T-helper 2 cell treated with Interferon-gamma antibody and Interleukin-4, amounts not matched to agents 5 μg/mL and 100 μg/mL, for 36 hours (primary cell): ENCODE data around the gene PARD3B.
A peak's percentile ranks its signal among the peaks of the same experiment; 100 is the strongest.

Source experiments
- DNase-seq: peaks from one replicate; pipeline ENCODE4 v3.0.0; 2021; ENCODE audit warnings: low spot score
- H3K27ac Mint-ChIP-seq: one replicate; pipeline ENCODE4 v1.8.0; 2021; ENCODE audit warnings: mild to moderate bottlenecking, mixed read lengths
- H3K27me3 Mint-ChIP-seq: one replicate; pipeline ENCODE4 v1.8.0; 2021; ENCODE audit warnings: low read depth, mixed read lengths
- H3K36me3 Mint-ChIP-seq: one replicate; pipeline ENCODE4 v1.8.0; 2021; ENCODE audit warnings: low read depth, mixed read lengths
- H3K4me1 Mint-ChIP-seq: one replicate; pipeline ENCODE4 v1.8.0; 2021; ENCODE audit warnings: low read depth, mixed read lengths
- H3K4me3 Mint-ChIP-seq: one replicate; pipeline ENCODE4 v1.8.0; 2022; ENCODE audit warnings: mild to moderate bottlenecking, moderate library complexity, mixed read lengths
- H3K9me3 Mint-ChIP-seq: one replicate; pipeline ENCODE4 v1.8.0; 2021; ENCODE audit warnings: mixed read lengths

Gene PARD3B

GRCh38 chr2:205643391-205643885 lies 1098.2 kb downstream of the PARD3B start:
- no peak for DNase-seq
- peaks cover 4% of the 10 kb centered on the region for H3K27me3 Mint-ChIP-seq
- H3K9me3 Mint-ChIP-seq: no peaks in the 10 kb centered on the region
- H3K36me3 Mint-ChIP-seq: no peaks in the 10 kb centered on the region
- no peak overlapping the region for H3K27ac Mint-ChIP-seq
- no peak overlapping the region for H3K4me3 Mint-ChIP-seq
- H3K4me1 Mint-ChIP-seq: peaks cover 12% of the 10 kb centered on the region

DNA sequence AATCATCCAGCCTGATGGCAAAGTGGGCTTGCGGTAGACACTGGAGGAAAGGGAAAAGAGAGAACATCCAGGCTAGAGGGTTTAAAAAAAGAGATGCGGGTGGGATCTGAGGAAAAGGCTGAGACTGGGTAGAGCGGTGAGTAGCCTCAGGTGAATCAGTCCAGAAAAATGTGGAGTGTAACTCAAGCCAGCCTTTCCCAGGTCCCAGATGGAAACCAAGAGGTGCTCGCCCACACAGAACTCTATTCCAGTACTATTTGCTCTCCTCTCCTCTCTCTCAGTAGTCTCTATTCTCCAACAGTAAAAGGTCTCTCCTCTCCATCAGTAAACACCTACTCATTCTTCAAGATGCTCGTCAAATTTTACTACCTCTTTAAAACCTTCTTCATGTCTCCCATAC lies 1098.7 kb downstream of the PARD3B start:
- Mint-ChIP-seq H3K27me3 (peaks cover 4% of the 10 kb centered on the region), H3K27ac (no peak overlapping the region), H3K4me1 (peaks cover 9% of the 10 kb centered on the region), H3K9me3 (no peaks in the 10 kb centered on the region), H3K4me3 (no peak overlapping the region), H3K36me3 (no peaks in the 10 kb centered on the region)
- DNase-seq: no peak

DNA sequence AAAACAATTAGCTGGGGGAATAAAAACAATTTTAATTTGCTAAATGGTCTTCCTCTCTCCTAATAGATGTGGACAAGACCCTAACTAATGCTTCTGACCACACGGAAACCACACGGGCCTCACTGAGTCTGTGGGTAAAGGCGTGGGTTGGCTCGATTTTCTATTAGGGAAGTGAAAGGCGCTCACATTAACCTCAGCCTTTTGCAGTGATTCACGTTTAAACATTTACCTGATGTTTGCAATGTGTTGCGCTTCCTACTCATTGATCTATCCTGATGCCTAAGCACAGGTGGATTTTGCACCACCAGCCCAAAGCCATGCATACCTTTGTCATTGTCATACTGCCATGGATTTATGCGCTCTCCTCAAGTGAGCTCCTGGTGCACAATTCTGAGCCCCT lies 1101.4 kb downstream of the PARD3B start:
- Mint-ChIP-seq H3K4me1 (peaks cover 2% of the 10 kb centered on the region), H3K27me3 (peaks cover 4% of the 10 kb centered on the region), H3K9me3 (no peaks in the 10 kb centered on the region), H3K36me3 (no peaks in the 10 kb centered on the region), H3K4me3 (no peak overlapping the region), H3K27ac (no peak overlapping the region)
- no peak for DNase-seq

- Mint-ChIP-seq H3K4me3 (no peak overlapping the region), H3K27me3 (peaks cover 4% of the 10 kb centered on the region), H3K9me3 (no peaks in the 10 kb centered on the region)
Measured at GRCh38 chr2:205650450-205650849, 1105.2 kb downstream of the PARD3B start.

DNA sequence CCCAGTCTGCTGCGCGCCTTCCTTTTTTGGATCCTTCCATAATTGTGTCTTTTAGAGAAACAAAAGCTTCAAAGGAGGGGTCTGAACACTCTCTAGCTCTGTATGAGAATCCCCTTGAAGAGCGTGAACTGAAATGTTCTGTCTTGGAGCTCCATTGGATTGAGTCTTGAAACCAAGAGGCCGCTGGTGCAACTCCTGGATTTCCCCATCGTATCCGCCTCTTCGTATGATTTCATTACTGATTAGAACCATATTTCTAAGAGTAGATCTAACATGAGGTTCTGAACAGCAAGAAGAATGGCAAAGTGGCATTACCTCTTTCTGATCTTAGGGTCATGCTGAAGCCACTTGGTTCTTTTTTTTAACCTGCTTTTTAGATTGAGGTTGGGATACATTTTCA lies 1105.7 kb downstream of the PARD3B start:
- Mint-ChIP-seq H3K4me3 (no peak overlapping the region), H3K9me3 (no peaks in the 10 kb centered on the region), H3K27ac (no peak overlapping the region), H3K4me1 (peaks cover 2% of the 10 kb centered on the region), H3K36me3 (no peaks in the 10 kb centered on the region), H3K27me3 (peaks cover 4% of the 10 kb centered on the region)
- no peak for DNase-seq

More at GRCh38 chr2:205650450-205650849, 1105.2 kb downstream of the PARD3B start:
- Mint-ChIP-seq H3K36me3 (no peaks in the 10 kb centered on the region), H3K27ac (no peak overlapping the region), H3K4me1 (peaks cover 2% of the 10 kb centered on the region)
- no peak for DNase-seq

- H3K27ac Mint-ChIP-seq: no peak overlapping the region
- peaks cover 4% of the 10 kb centered on the region for H3K27me3 Mint-ChIP-seq
- H3K36me3 Mint-ChIP-seq: no peaks in the 10 kb centered on the region
- H3K9me3 Mint-ChIP-seq: no peaks in the 10 kb centered on the region
- peaks cover 2% of the 10 kb centered on the region for H3K4me1 Mint-ChIP-seq
- H3K4me3 Mint-ChIP-seq: no peak overlapping the region
- DNase-seq: no peak
Measured at GRCh38 chr2:205651719-205652118, 1106.4 kb downstream of the PARD3B start.

GRCh38 chr2:205654878-205655605 lies 1109.8 kb downstream of the PARD3B start:
- Mint-ChIP-seq H3K27ac (no peak overlapping the region), H3K4me1 (peaks cover 8% of the 10 kb centered on the region), H3K27me3 (no peaks in the 10 kb centered on the region), H3K4me3 (no peak overlapping the region), H3K36me3 (no peaks in the 10 kb centered on the region), H3K9me3 (no peaks in the 10 kb centered on the region)
- DNase-seq: no peak

DNA sequence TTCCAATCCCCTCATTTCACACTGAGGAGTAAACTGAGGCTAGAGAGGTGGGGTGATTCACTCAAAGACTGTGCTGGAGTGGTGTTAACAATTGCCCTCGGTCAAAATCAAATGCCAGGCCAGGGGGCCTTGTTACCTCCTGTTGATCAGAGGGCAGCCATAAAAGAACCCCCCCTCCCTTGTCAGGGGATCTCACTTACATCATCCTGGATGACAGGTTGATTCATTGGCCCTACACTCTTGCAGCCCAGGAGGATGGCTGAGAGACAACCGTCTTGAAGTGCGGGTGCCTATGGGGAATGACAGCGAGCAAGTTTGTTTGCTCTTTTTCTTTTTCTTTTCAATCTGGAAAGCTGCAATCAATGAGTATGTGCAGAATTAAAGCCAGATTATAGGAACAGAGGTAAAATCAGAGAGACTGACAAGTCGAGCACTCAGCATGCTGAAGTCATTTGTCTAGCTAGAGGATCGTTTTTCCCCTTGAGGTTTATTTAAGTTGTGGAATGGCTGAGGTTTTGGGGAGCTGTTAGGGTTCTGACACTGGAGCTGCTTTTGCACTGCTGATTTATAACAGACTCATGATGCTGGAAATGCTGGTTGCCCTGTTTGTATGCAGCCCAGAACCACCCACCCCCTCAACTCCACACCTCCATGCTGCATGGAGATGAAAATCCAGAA lies 1110.6 kb downstream of the PARD3B start:
- Mint-ChIP-seq H3K27ac (no peak overlapping the region), H3K27me3 (no peaks in the 10 kb centered on the region), H3K4me1 (peaks cover 17% of the 10 kb centered on the region), H3K36me3 (peaks cover 3% of the 10 kb centered on the region), H3K9me3 (no peaks in the 10 kb centered on the region), H3K4me3 (no peak overlapping the region)
- DNase-seq: no peak

DNA sequence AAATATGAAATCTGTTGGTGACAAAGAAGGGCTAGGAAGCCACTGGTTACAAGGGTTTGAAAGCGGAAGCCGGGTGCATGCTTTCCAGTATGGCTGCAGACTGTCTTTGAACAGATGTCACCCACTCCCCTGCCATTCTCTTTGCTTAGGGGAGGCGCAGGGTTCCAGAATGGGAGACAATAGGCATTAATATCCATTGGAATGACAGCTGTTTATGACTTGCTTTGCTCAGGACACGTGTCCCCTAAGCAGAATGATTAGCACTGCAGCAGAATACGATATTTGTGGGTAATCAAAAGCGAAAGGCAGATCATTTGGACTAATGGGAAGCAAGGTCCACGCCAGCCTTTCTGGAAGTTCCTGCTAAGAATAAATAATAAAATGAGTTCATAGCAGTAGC lies 1111.2 kb downstream of the PARD3B start:
- no peak overlapping the region for H3K27ac Mint-ChIP-seq
- H3K4me3 Mint-ChIP-seq: no peak overlapping the region
- H3K4me1 Mint-ChIP-seq: peaks cover 22% of the 10 kb centered on the region
- DNase-seq: no peak
- no peaks in the 10 kb centered on the region for H3K9me3 Mint-ChIP-seq
- H3K36me3 Mint-ChIP-seq: peaks cover 3% of the 10 kb centered on the region
- H3K27me3 Mint-ChIP-seq: no peaks in the 10 kb centered on the region

DNA sequence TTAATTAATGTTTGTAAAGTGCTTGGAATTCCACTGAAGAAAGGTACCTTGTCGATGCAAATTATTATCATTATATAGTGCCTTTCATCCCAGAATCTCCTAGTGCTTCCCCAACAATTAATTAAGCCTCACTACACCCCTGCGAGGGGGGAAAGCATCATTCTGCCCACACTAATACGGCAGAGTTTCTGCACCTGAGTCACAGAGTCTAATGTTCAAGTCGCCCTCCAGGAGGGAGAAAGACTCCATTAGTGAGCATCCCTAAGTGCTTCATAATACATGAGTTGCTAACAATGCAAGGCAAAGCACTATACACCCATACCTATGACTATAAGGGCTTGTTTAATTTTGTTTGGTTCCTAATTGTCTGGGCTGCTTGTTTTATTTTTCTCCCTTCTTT lies 1111.7 kb downstream of the PARD3B start:
- H3K27me3 Mint-ChIP-seq: no peaks in the 10 kb centered on the region
- H3K4me3 Mint-ChIP-seq: no peak overlapping the region
- H3K27ac Mint-ChIP-seq: no peak overlapping the region
- H3K9me3 Mint-ChIP-seq: no peaks in the 10 kb centered on the region
- H3K36me3 Mint-ChIP-seq: peaks cover 3% of the 10 kb centered on the region
- peaks cover 24% of the 10 kb centered on the region for H3K4me1 Mint-ChIP-seq
- DNase-seq: no peak

DNA sequence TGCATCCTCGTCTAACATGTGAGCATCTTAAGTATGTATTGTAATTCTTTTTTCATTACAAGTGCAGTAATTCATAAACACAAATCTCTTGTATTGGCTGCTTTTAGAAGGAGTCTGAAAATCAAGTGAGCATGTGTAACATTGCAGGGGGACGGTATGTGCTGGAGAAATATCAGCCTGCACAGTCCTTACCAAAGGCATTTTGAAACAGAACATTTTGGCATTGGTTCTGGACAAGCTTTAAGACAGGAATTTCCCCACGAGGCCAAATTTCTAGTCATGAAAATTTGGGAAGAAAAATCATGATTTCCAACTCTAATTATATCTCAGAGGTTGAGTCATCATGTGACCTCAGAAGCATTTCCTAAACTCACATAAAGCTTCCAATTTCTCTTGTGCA lies 1112.3 kb downstream of the PARD3B start:
- Mint-ChIP-seq H3K36me3 (peaks cover 3% of the 10 kb centered on the region), H3K4me1 (peaks cover 28% of the 10 kb centered on the region), H3K4me3 (no peak overlapping the region), H3K27ac (no peak overlapping the region), H3K9me3 (no peaks in the 10 kb centered on the region), H3K27me3 (no peaks in the 10 kb centered on the region)
- DNase-seq: no peak

- no peak for DNase-seq
- Mint-ChIP-seq H3K27ac (no peak overlapping the region), H3K36me3 (peaks cover 3% of the 10 kb centered on the region), H3K27me3 (no peaks in the 10 kb centered on the region), H3K9me3 (no peaks in the 10 kb centered on the region), H3K4me1 (peaks cover 30% of the 10 kb centered on the region), H3K4me3 (no peak overlapping the region)
Measured at GRCh38 chr2:205658068-205658467, 1112.8 kb downstream of the PARD3B start.

DNA sequence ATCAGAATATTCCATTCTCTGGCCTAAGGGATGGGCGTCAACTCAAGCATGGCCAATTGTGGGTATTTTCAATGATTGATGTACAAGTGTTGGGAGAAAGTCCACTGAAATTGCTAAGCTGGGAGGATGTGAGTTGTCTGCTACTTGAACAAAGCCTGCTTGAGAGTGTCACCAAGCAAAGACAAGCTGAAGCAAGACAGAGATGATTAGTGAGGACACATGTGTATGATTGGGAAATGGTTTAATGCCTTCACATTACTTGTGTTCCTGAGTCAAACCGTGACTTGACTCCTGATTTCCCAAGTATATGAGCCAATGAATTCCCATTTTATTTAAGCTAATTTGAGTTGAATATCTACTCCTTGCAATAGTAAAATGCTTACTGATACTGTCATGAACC lies 1113.3 kb downstream of the PARD3B start:
- no peak for DNase-seq
- Mint-ChIP-seq H3K4me1 (peaks cover 35% of the 10 kb centered on the region), H3K36me3 (peaks cover 3% of the 10 kb centered on the region), H3K27me3 (no peaks in the 10 kb centered on the region), H3K4me3 (no peak overlapping the region), H3K27ac (no peak overlapping the region), H3K9me3 (no peaks in the 10 kb centered on the region)

DNA sequence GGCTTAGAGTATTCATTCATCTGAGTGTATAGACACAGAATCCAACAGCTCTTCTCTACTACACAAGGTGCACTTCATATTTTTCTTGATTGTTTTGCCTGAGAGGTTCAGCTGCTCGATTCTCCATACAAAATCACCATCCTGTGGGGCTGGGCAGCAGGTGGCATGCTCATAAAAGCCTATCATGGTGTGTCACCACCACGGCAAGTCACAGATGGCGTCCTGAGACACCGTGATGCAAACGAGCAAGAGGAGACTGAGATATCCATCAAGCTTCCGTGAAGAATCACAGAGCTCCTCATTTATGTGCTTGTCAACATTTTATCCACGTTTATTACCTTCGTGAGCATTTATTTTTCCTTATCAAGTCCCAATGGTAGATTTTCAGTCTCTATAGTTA lies 1114.6 kb downstream of the PARD3B start:
- no peaks in the 10 kb centered on the region for H3K27me3 Mint-ChIP-seq
- H3K4me1 Mint-ChIP-seq: peaks cover 39% of the 10 kb centered on the region
- H3K27ac Mint-ChIP-seq: peak overlapping the region; percentile 83
- peak overlapping the region; percentile 59 for H3K4me3 Mint-ChIP-seq
- peaks cover 4% of the 10 kb centered on the region for H3K9me3 Mint-ChIP-seq
- peaks cover 4% of the 10 kb centered on the region for H3K36me3 Mint-ChIP-seq
- no peak for DNase-seq
